HG02798 (cell line): ENCODE results near the gene PLAGL1.
"Not testable (repeated sequence)": the region's sequence is repeated elsewhere in the genome, so short reads cannot be mapped to it uniquely, and the experiment has no call there.

Source experiments
- ATAC-seq: cut with Tn5 transposase; IDR thresholded peaks from one replicate; pipeline ENCODE4 v1.9.1; 2021; ENCODE audit warnings: mild to moderate bottlenecking; ENCODE audit not compliant: unreplicated experiment, poor library complexity

The PLAGL1 gene

GRCh38 chr6:144012534-144012933, 4.5 kb upstream of the PLAGL1 start:
- no peak for ATAC-seq

- not testable (repeated sequence) for ATAC-seq
Measured at GRCh38 chr6:144009628-144010027, 1.6 kb upstream of the PLAGL1 start.

GRCh38 chr6:144008846-144009245, 787 bp upstream of the PLAGL1 start:
- ATAC-seq = no peak

GRCh38 chr6:144007478-144008119, 460 bp downstream of the PLAGL1 start:
- ATAC-seq = no peak

- no peak for ATAC-seq
Measured at GRCh38 chr6:144006736-144007477, 1.2 kb downstream of the PLAGL1 start.

- no peak for ATAC-seq
Measured at GRCh38 chr6:143999406-143999805, 8.7 kb downstream of the PLAGL1 start.

GRCh38 chr6:143998686-143999085, 9.4 kb downstream of the PLAGL1 start:
- ATAC-seq = no peak

- ATAC-seq = no peak
Measured at GRCh38 chr6:143993965-143994646, 14.0 kb downstream of the PLAGL1 start.

- no peak for ATAC-seq
Measured at GRCh38 chr6:143992285-143992684, 15.8 kb downstream of the PLAGL1 start.

- ATAC-seq = no peak
Measured at GRCh38 chr6:143986463-143987065, 21.5 kb downstream of the PLAGL1 start.

- ATAC-seq = no peak
Measured at GRCh38 chr6:143984666-143985065, 23.4 kb downstream of the PLAGL1 start.

GRCh38 chr6:143982968-143983367, 25.1 kb downstream of the PLAGL1 start:
- no peak for ATAC-seq

- no peak for ATAC-seq
Measured at GRCh38 chr6:143980921-143981320, 27.1 kb downstream of the PLAGL1 start.

- ATAC-seq = no peak
Measured at GRCh38 chr6:143976806-143977349, 31.2 kb downstream of the PLAGL1 start.

GRCh38 chr6:143974089-143974488, 34.0 kb downstream of the PLAGL1 start:
- no peak for ATAC-seq

- ATAC-seq = no peak
Measured at GRCh38 chr6:143973097-143973966, 34.7 kb downstream of the PLAGL1 start.

- ATAC-seq = no peak
Measured at GRCh38 chr6:143971482-143972205, 36.4 kb downstream of the PLAGL1 start.

- ATAC-seq = no peak
Measured at GRCh38 chr6:143970456-143971218, 37.4 kb downstream of the PLAGL1 start.
